Peyer's patch (tissue), 4 donors: Measurements from ENCODE around the gene OR6J1.

Source experiments
- CTCF ChIP-seq, 6 experiments: fragments of 450-650 bp in 4 of 6; fragments of 200-600 bp in 2 of 6; sonication (generic) in 1 of 6; IDR thresholded peaks; one replicate each; pipeline ENCODE4 v1.5.1; 2017 to 2019; ENCODE audit warnings: antibody characterized with exemption in 6 of 6, mild to moderate bottlenecking in 3 of 6, moderate library complexity in 1 of 6
- POLR2A ChIP-seq, 2 donors: fragments of 450-650 bp; IDR thresholded peaks; one replicate each; pipeline ENCODE4 v1.5.1; 2017; ENCODE audit warnings: antibody characterized with exemption in 2 of 2, mild to moderate bottlenecking in 2 of 2, moderate library complexity in 2 of 2

- TF ChIP-seq CTCF (IDR thresholded peaks at IDR 0.05) (no peak), POLR2A (IDR thresholded peaks at IDR 0.05) (no peak)
Measured at GRCh38 chr14:22630066-22630465, 14.1 kb downstream of the OR6J1 start.
